HG03135 (cell line): ENCODE measurements around the gene PYGO2.

Experiments used
- ATAC-seq: cut with Tn5 transposase; IDR thresholded peaks from one replicate; pipeline ENCODE4 v1.9.1; 2021; ENCODE audit warnings: mild to moderate bottlenecking, moderate library complexity; ENCODE audit not compliant: unreplicated experiment

The PYGO2 gene

GRCh38 chr1:154963643-154964042 lies 2.1 kb upstream of the PYGO2 start:
- no peak for ATAC-seq

GRCh38 chr1:154962795-154963330 lies 1.3 kb upstream of the PYGO2 start:
- no peak for ATAC-seq

- peak; percentile 17 for ATAC-seq
These were observed 671 bp upstream of the PYGO2 start for GRCh38 chr1:154962156-154962749.

- ATAC-seq = no peak
These were observed 991 bp downstream of the PYGO2 start for GRCh38 chr1:154960446-154961136.

GRCh38 chr1:154959426-154959780 lies 2.2 kb downstream of the PYGO2 start:
- no peak for ATAC-seq

GRCh38 chr1:154958681-154959425 lies 2.7 kb downstream of the PYGO2 start:
- no peak for ATAC-seq

GRCh38 chr1:154958036-154958435 lies 3.5 kb downstream of the PYGO2 start:
- ATAC-seq = no peak

- ATAC-seq = no peak
These were observed 4.4 kb downstream of the PYGO2 start for GRCh38 chr1:154957091-154957657.

GRCh38 chr1:154956544-154956941 lies 5.0 kb downstream of the PYGO2 start:
- no peak for ATAC-seq

- ATAC-seq = peak; percentile 52
These were observed 5.7 kb downstream of the PYGO2 start, which contains the start of gene PBXIP1 for GRCh38 chr1:154955718-154956543. Gene PBXIP1, minus strand, starts transcription at chr1:154956099. Its CDS starts 2,378 bp downstream, at chr1:154953721.

GRCh38 chr1:154955039-154955717 lies 6.4 kb downstream of the PYGO2 start:
- peak; percentile 67 for ATAC-seq

- ATAC-seq = no peak
These were observed 7.0 kb downstream of the PYGO2 start for GRCh38 chr1:154954541-154954940.

- ATAC-seq = no peak
These were observed 8.0 kb downstream of the PYGO2 start for GRCh38 chr1:154953611-154954038.

- no peak for ATAC-seq
These were observed 8.9 kb downstream of the PYGO2 start for GRCh38 chr1:154952664-154953063.

GRCh38 chr1:154951901-154952657 lies 9.5 kb downstream of the PYGO2 start:
- ATAC-seq = no peak

GRCh38 chr1:154948079-154948478 lies 13.5 kb downstream of the PYGO2 start:
- no peak for ATAC-seq

GRCh38 chr1:154945962-154946850 lies 15.4 kb downstream of the PYGO2 start:
- no peak for ATAC-seq
